H1 (cell line): ENCODE results near the gene MSI2. TPM values are rescaled to one million over a fixed set of nuclear protein-coding genes. Genes with fewer than 3 reads are reported as not detected.

Experiments
- CTCF ChIA-PET: fragments of 300-600 bp; sonication (Branson Sonifier 250); formaldehyde crosslinking; loops from one replicate; lab custom pipeline; 2021; ENCODE audit not compliant: partially characterized antibody; lab: Charles Lee
- POLR2A ChIA-PET: fragments of 300-600 bp; sonication (Branson Sonifier 250); formaldehyde crosslinking; loops from one replicate; lab custom pipeline; 2021; ENCODE audit warnings: inconsistent platforms; ENCODE audit not compliant: partially characterized antibody; lab: Charles Lee
- DNase-seq, 2 experiments: peaks; one replicate each; pipeline versions ENCODE4 v3.0.0 to v3.0.0-alpha.2; 2010 to 2022; ENCODE audit warnings: low spot score in 2 of 2, low read depth in 1 of 2, mixed read lengths in 1 of 2
- FAIRE-seq: peaks from 2 replicates; lab custom pipeline; 2011; peaks lifted over from hg19 to GRCh38; lab: Jason Lieb, UNC
- H2AFZ ChIP-seq: 2 replicates; pipeline ENCODE4 v1.8.1; 2012; ENCODE audit warnings: low read length, inconsistent platforms
- H2AK5ac ChIP-seq: 2 replicates; pipeline ENCODE4 v1.6.1; 2013; ENCODE audit warnings: low read depth, low read length
- H2BK120ac ChIP-seq: replicated peaks from 2 replicates; pipeline ENCODE3; 2013; ENCODE audit warnings: low read depth, low read length, inconsistent platforms
- H2BK12ac ChIP-seq: 2 replicates; pipeline ENCODE4 v1.6.1; 2013; ENCODE audit warnings: low read depth, low read length
- H2BK15ac ChIP-seq: 2 replicates; pipeline ENCODE4 v1.6.1; 2013; ENCODE audit warnings: low read length
- H2BK20ac ChIP-seq: 2 replicates; pipeline ENCODE4 v1.6.1; 2013; ENCODE audit warnings: low read length
- H2BK5ac ChIP-seq: 2 replicates; pipeline ENCODE4 v1.6.1; 2013; ENCODE audit warnings: low read depth, low read length
- H3K14ac ChIP-seq: 2 replicates; pipeline ENCODE4 v1.6.1; 2013; ENCODE audit warnings: inconsistent platforms; ENCODE audit not compliant: insufficient read length
- H3K18ac ChIP-seq: 2 replicates; pipeline ENCODE4 v1.6.1; 2013; ENCODE audit warnings: low read length; ENCODE audit errors: extremely low read depth
- H3K23ac ChIP-seq: 2 replicates; pipeline ENCODE4 v1.6.1; 2013; ENCODE audit warnings: inconsistent platforms; ENCODE audit not compliant: insufficient read length
- H3K23me2 ChIP-seq: 2 replicates; pipeline ENCODE4 v1.6.1; 2013; ENCODE audit warnings: low read depth, low read length
- H3K27ac ChIP-seq: 2 replicates; pipeline ENCODE4 v1.6.1; 2011; ENCODE audit warnings: low read depth, low read length, inconsistent platforms
- H3K27me3 ChIP-seq, 4 experiments: replicated peaks in 1 of 4; 1 replicate in 1 of 4; 2 replicates in 3 of 4; pipeline versions ENCODE4 v1.6.1 to v1.8.1; 2011 to 2013; ENCODE audit warnings: low read length in 3 of 4, mild to moderate bottlenecking in 3 of 4, inconsistent platforms in 2 of 4, mixed read lengths in 2 of 4, moderate library complexity in 1 of 4; ENCODE audit not compliant: control insufficient read depth in 3 of 4, insufficient read depth in 3 of 4; ENCODE audit errors: extremely low read depth in 1 of 4
- H3K36me3 ChIP-seq, 4 experiments: 2 replicates each; pipeline versions ENCODE4 v1.6.1 to v1.8.1; 2011 to 2013; ENCODE audit warnings: mild to moderate bottlenecking in 4 of 4, low read length in 3 of 4, moderate library complexity in 2 of 4, control low read depth in 1 of 4, inconsistent platforms in 1 of 4; ENCODE audit not compliant: insufficient read depth in 4 of 4, control insufficient read depth in 2 of 4
- H3K4ac ChIP-seq: replicated peaks from 2 replicates; pipeline ENCODE3; 2013; ENCODE audit warnings: low read length, low read depth, mixed read lengths, inconsistent platforms; ENCODE audit not compliant: insufficient read length
- H3K4me1 ChIP-seq, 4 experiments: replicated peaks in 1 of 4; 1 replicate in 1 of 4; 2 replicates in 3 of 4; pipeline versions ENCODE4 v1.6.1 to v1.8.1; 2011 to 2013; ENCODE audit warnings: low read length in 3 of 4, inconsistent platforms in 2 of 4, mixed read lengths in 1 of 4; ENCODE audit not compliant: insufficient read depth in 4 of 4, control insufficient read depth in 3 of 4
- H3K4me2 ChIP-seq, 2 experiments: 2 replicates each; pipeline versions ENCODE4 v1.6.1 to v1.8.1; 2011 to 2013; ENCODE audit warnings: low read depth in 2 of 2, low read length in 2 of 2, control low read depth in 1 of 2, inconsistent platforms in 1 of 2, mild to moderate bottlenecking in 1 of 2; ENCODE audit not compliant: insufficient read depth in 1 of 2
- H3K4me3 ChIP-seq, 4 experiments: fragments of 200-600, 300-600 bp in 1 of 4; sonication (generic), shearing (Covaris generic), sonication (Bioruptor Twin) in 1 of 4; 2 replicates each; pipeline versions ENCODE4 v1.5.1 to v1.8.1; 2011 to 2016; ENCODE audit warnings: low read length in 4 of 4, low read depth in 3 of 4, control low read depth in 2 of 4, inconsistent platforms in 2 of 4, mild to moderate bottlenecking in 2 of 4, mixed read lengths in 1 of 4, moderate library complexity in 1 of 4; ENCODE audit not compliant: insufficient read depth in 2 of 4; ENCODE audit errors: extremely low read depth in 1 of 4
- H3K56ac ChIP-seq: replicated peaks from 2 replicates; pipeline ENCODE3; 2013; ENCODE audit warnings: low read depth, mild to moderate bottlenecking, mixed read lengths, low read length, inconsistent platforms; ENCODE audit not compliant: insufficient read length
- H3K79me1 ChIP-seq: 2 replicates; pipeline ENCODE4 v1.6.1; 2013; ENCODE audit warnings: low read depth, low read length, control low read depth
- H3K79me2 ChIP-seq, 2 experiments: 2 replicates each; pipeline versions ENCODE4 v1.6.1 to v1.8.1; 2012 to 2013; ENCODE audit warnings: low read length in 2 of 2, mild to moderate bottlenecking in 2 of 2, inconsistent platforms in 1 of 2; ENCODE audit not compliant: insufficient read depth in 2 of 2, control insufficient read depth in 1 of 2
- H3K9ac ChIP-seq, 4 experiments: replicated peaks in 1 of 4; 1 replicate in 1 of 4; 2 replicates in 3 of 4; pipeline versions ENCODE4 v1.6.1 to v1.8.1; 2011 to 2013; ENCODE audit warnings: low read depth in 3 of 4, low read length in 3 of 4, control low read depth in 2 of 4, mild to moderate bottlenecking in 2 of 4, moderate library complexity in 2 of 4, inconsistent platforms in 1 of 4; ENCODE audit errors: extremely low read depth in 1 of 4
- H3K9me3 ChIP-seq, 2 experiments: 2 replicates each; pipeline versions ENCODE4 v1.6.1 to v1.8.1; 2012 to 2013; ENCODE audit warnings: mild to moderate bottlenecking in 2 of 2, moderate library complexity in 2 of 2, control low read depth in 1 of 2, inconsistent platforms in 1 of 2, low read depth in 1 of 2, low read length in 1 of 2, mixed read lengths in 1 of 2; ENCODE audit not compliant: insufficient read depth in 2 of 2
- H4K20me1 ChIP-seq, 2 experiments: replicated peaks in 1 of 2; 2 replicates each; pipeline versions ENCODE3 to v1.8.1; 2011 to 2013; ENCODE audit warnings: inconsistent platforms in 2 of 2, low read length in 2 of 2, mild to moderate bottlenecking in 1 of 2; ENCODE audit not compliant: insufficient read depth in 2 of 2, control insufficient read depth in 1 of 2
- H4K5ac ChIP-seq: 2 replicates; pipeline ENCODE4 v1.6.1; 2013; ENCODE audit warnings: low read length, low read depth, mixed read lengths, inconsistent platforms; ENCODE audit not compliant: insufficient read length
- H4K8ac ChIP-seq: 2 replicates; pipeline ENCODE4 v1.8.0; 2013; ENCODE audit warnings: mild to moderate bottlenecking, moderate library complexity, low read length, inconsistent platforms; ENCODE audit not compliant: insufficient read depth; ENCODE audit errors: extremely low read depth
- H4K91ac ChIP-seq: replicated peaks from 2 replicates; pipeline ENCODE3; 2013; ENCODE audit warnings: low read length, mixed read lengths, inconsistent platforms; ENCODE audit not compliant: insufficient read length
- KDM4A ChIP-seq: IDR thresholded peaks from one replicate; pipeline ENCODE4 v1.7.1; 2012; ENCODE audit warnings: low read depth, mild to moderate bottlenecking, moderate library complexity, low read length, inconsistent platforms; ENCODE audit not compliant: severe bottlenecking
- TAF1 ChIP-seq: IDR thresholded peaks from 2 replicates; pipeline ENCODE4 v1.6.1; 2011; ENCODE audit warnings: mild to moderate bottlenecking, low read depth, low read length
- WGBS, 2 experiments: shearing (Covaris generic) in 1 of 2; methylation state at CpG; one replicate each; pipeline versions ENCODE4 v1.1.6 to v1.1.7; 2013 to 2015; ENCODE audit warnings: low lambda C conversion rate in 2 of 2, mixed read lengths in 2 of 2, inconsistent platforms in 1 of 2, low coverage in 1 of 2, missing lambda C conversion rate in 1 of 2; ENCODE audit not compliant: insufficient replicate concordance in 2 of 2, insufficient coverage in 1 of 2, insufficient read length in 1 of 2; ENCODE audit errors: extremely low coverage in 1 of 2, missing lambda C conversion rate in 1 of 2; 5-methylcytosine and 5-hydroxymethylcytosine counted together
- polyA plus RNA-seq, 7 experiments: library from polyadenylated mRNA; depleted of rRNA in 3 of 7; stranded (reverse) in 5 of 7; unstranded in 2 of 7; fragments of >200 nt in 5 of 7; fragments of 200-250 nt in 2 of 7; gene quantifications; 1 replicate in 5 of 7; 2 replicates in 1 of 7; 4 replicates in 1 of 7; pipeline versions ENCODE4 v1.2.1 to v1.2.3, GENCODE V29; 2011 to 2013; ENCODE audit warnings: missing spikeins in 2 of 7, mixed read lengths in 2 of 7
- total RNA-seq: library from RNA; stranded (reverse); fragmentation: NEBNext Ultra II Directional; extraction: Animal tissue kit (Norgen Biotek cat#: 25700); gene quantifications from 2 replicates; pipeline ENCODE4 v1.2.1, GENCODE V29; 2021

Gene MSI2
- total and polyA plus RNA-seq, 2 of the 8 experiments (the other 6 are each of a cell fraction or from before 2014, with no cell fraction given) = 36.7 to 80.6 TPM

GRCh38 chr17:57624386-57624785 is 368.1 kb downstream of the MSI2 start:
- Histone ChIP-seq H2BK5ac (no peak overlapping the region), H4K8ac (no peak overlapping the region), H2AFZ (no peak overlapping the region), H3K36me3 (no peaks in the 10 kb centered on the region), H4K91ac (no peak overlapping the region), H3K18ac (no peak overlapping the region), H3K27me3 (no peaks in the 10 kb centered on the region), H2BK12ac (no peak overlapping the region), H2AK5ac (no peak overlapping the region), H3K4me2 (no peak overlapping the region), H3K23ac (no peak overlapping the region), H2BK20ac (no peak overlapping the region), H4K5ac (no peak overlapping the region), H3K79me1 (no peaks in the 10 kb centered on the region), H3K27ac (no peak overlapping the region), H3K23me2 (no peaks in the 10 kb centered on the region), H3K4me1 (no peaks in the 10 kb centered on the region), H4K20me1 (no peaks in the 10 kb centered on the region), H2BK120ac (no peak overlapping the region), H2BK15ac (no peak overlapping the region), H3K4me3 (no peak overlapping the region), H3K14ac (no peak overlapping the region), H3K56ac (no peak overlapping the region), H3K9ac (no peak overlapping the region), H3K4ac (no peak overlapping the region), H3K9me3 (no peaks in the 10 kb centered on the region), H3K79me2 (no peaks in the 10 kb centered on the region)
- ChIA-PET POLR2A (no interaction called here), CTCF (interaction anchor here (0.7 to 3.7 kb wide), 7 partner anchors 9 to 340 kb away, joined by 3 to 12 read pairs (median 3); no protein-coding TSS in a partner anchor)
- WGBS, 2 experiments = 78% methylated on average over 8 of the region's 8 CpGs; no CpG with 5 or more reads in 1 of the 2 experiments
- DNase-seq = no peak
- no peak for FAIRE-seq
- TF ChIP-seq TAF1 = no peak
- TF ChIP-seq KDM4A = no peak
